SK-N-SH (cell line): Measurements from ENCODE around the gene GGACT. TPM values are rescaled to one million over a fixed set of nuclear protein-coding genes. Genes with fewer than 3 reads are reported as not detected.

Experiments
- CTCF ChIA-PET: fragments of 300-600, 350-600 bp; formaldehyde crosslinking; extraction: SDS; loops from one replicate; lab custom pipeline; 2021; lab: Yijun Ruan, JAX
- POLR2A ChIA-PET: fragments of 350-600 bp; sonication (Branson Sonifier 250); formaldehyde crosslinking; extraction: SDS; loops from one replicate; lab custom pipeline; 2020; ENCODE audit warnings: antibody characterized with exemption, inconsistent platforms; lab: Yijun Ruan, JAX
- DNase-seq: peaks from one replicate; pipeline ENCODE4 v3.0.0; 2012
- H2AFZ ChIP-seq: fragments of 200-600 bp; sonication (generic); 2 replicates; pipeline ENCODE4 v1.8.1; 2016; ENCODE audit warnings: antibody characterized with exemption, mild to moderate bottlenecking, low read depth
- H3F3A ChIP-seq: fragments of 200-600 bp; sonication (generic); replicated peaks from 2 replicates; pipeline ENCODE3; 2016; ENCODE audit warnings: antibody characterized with exemption, mild to moderate bottlenecking; ENCODE audit not compliant: insufficient read depth
- H3K27ac ChIP-seq, 2 experiments: fragments of 200-500 bp in 1 of 2; fragments of 200-600 bp in 1 of 2; sonication (Bioruptor generic) in 1 of 2; sonication (generic), shearing (Covaris generic) in 1 of 2; 2 replicates each; pipeline versions ENCODE4 v1.5.1 to v1.6.1; 2014 to 2016; ENCODE audit warnings: low read depth in 2 of 2, inconsistent platforms in 1 of 2, low read length in 1 of 2, mild to moderate bottlenecking in 1 of 2, mixed read lengths in 1 of 2
- H3K27me3 ChIP-seq: fragments of 200-600 bp; sonication (generic), shearing (Covaris generic); 2 replicates; pipeline ENCODE4 v1.6.1; 2016; ENCODE audit warnings: mixed run types; ENCODE audit not compliant: insufficient read depth
- H3K36me3 ChIP-seq, 2 experiments: fragments of 200-500 bp in 1 of 2; fragments of 200-600 bp in 1 of 2; sonication (Bioruptor generic) in 1 of 2; sonication (generic) in 1 of 2; replicated peaks in 1 of 2; 2 replicates each; pipeline versions ENCODE3 to v1.5.1; 2014 to 2016; ENCODE audit warnings: low read length in 1 of 2, mild to moderate bottlenecking in 1 of 2; ENCODE audit not compliant: insufficient read depth in 2 of 2, control insufficient read depth in 1 of 2
- H3K4me1 ChIP-seq, 2 experiments: fragments of 200-500 bp in 1 of 2; fragments of 200-600 bp in 1 of 2; sonication (Bioruptor generic) in 1 of 2; sonication (generic), shearing (Covaris generic) in 1 of 2; 2 replicates each; pipeline versions ENCODE4 v1.5.1 to v1.6.1; 2014 to 2016; ENCODE audit warnings: low read depth in 1 of 2, low read length in 1 of 2, mixed run types in 1 of 2; ENCODE audit not compliant: insufficient read depth in 2 of 2, control insufficient read depth in 1 of 2
- H3K4me2 ChIP-seq: fragments of 200-600 bp; sonication (generic), shearing (Covaris generic); 2 replicates; pipeline ENCODE4 v1.6.1; 2017; ENCODE audit warnings: mixed run types
- H3K4me3 ChIP-seq, 2 experiments: fragments of 200-500 bp in 1 of 2; fragments of 200-600 bp in 1 of 2; sonication (Bioruptor generic) in 1 of 2; sonication (generic), shearing (Covaris generic) in 1 of 2; 2 replicates each; pipeline versions ENCODE4 v1.5.1 to v1.8.1; 2014 to 2016; ENCODE audit warnings: low read depth in 2 of 2, inconsistent platforms in 1 of 2, low read length in 1 of 2, mild to moderate bottlenecking in 1 of 2, mixed read lengths in 1 of 2, moderate library complexity in 1 of 2
- H3K79me2 ChIP-seq: fragments of 200-600 bp; sonication (generic); 2 replicates; pipeline ENCODE4 v1.8.1; 2017; ENCODE audit warnings: mild to moderate bottlenecking; ENCODE audit not compliant: insufficient read depth
- H3K9ac ChIP-seq: fragments of 200-600 bp; sonication (generic); 2 replicates; pipeline ENCODE4 v1.6.1; 2017; ENCODE audit warnings: mixed run types
- H3K9me2 ChIP-seq: fragments of 200-600 bp; sonication (generic); 2 replicates; pipeline ENCODE4 v1.6.1; 2017; ENCODE audit warnings: mixed run types
- H3K9me3 ChIP-seq: fragments of 200-600 bp; sonication (generic); 2 replicates; pipeline ENCODE4 v1.6.1; 2017; ENCODE audit warnings: mixed run types, mild to moderate bottlenecking, moderate library complexity
- H4K20me1 ChIP-seq: fragments of 200-600 bp; sonication (generic); 2 replicates; pipeline ENCODE4 v1.6.1; 2017; ENCODE audit warnings: mild to moderate bottlenecking, mixed run types; ENCODE audit not compliant: insufficient read depth
- CHD2 ChIP-seq: fragments of 150-350 bp; IDR thresholded peaks from 2 replicates; pipeline ENCODE4 v1.6.1; 2018; ENCODE audit warnings: low read length; ENCODE audit not compliant: partially characterized antibody
- CTCF ChIP-seq: fragments of 200-600 bp; sonication (generic); IDR thresholded peaks from 2 replicates; pipeline ENCODE4 v1.6.1; 2017; ENCODE audit warnings: antibody characterized with exemption, mild to moderate bottlenecking, moderate library complexity
- ELF1 ChIP-seq: IDR thresholded peaks from 2 replicates; pipeline ENCODE4 v1.4.0; 2012
- EZH2phosphoT487 ChIP-seq: fragments of 200-600 bp; sonication (generic); IDR thresholded peaks from 2 replicates; pipeline ENCODE4 v1.6.1; 2017; ENCODE audit warnings: low read depth, mixed run types, mild to moderate bottlenecking, antibody characterized with exemption, moderate library complexity, borderline replicate concordance
- IRF3 ChIP-seq: fragments of 150-350 bp; IDR thresholded peaks from 2 replicates; pipeline ENCODE4 v1.6.1; 2016; ENCODE audit warnings: mild to moderate bottlenecking, low read depth, low read length
- JUND ChIP-seq: IDR thresholded peaks from 2 replicates; pipeline ENCODE4 v1.4.0; 2012
- MXI1 ChIP-seq: IDR thresholded peaks from 2 replicates; pipeline ENCODE4 v1.6.1; 2012; ENCODE audit warnings: mild to moderate bottlenecking, low read depth, low read length, improper control_type of control experiment
- NFIC ChIP-seq: IDR thresholded peaks from 2 replicates; pipeline ENCODE4 v1.4.0; 2012; ENCODE audit warnings: borderline replicate concordance
- POLR2AphosphoS5 ChIP-seq: IDR thresholded peaks from 2 replicates; pipeline ENCODE4 v1.6.1; 2012; ENCODE audit warnings: low read depth, low read length
- REST ChIP-seq: IDR thresholded peaks from 2 replicates; pipeline ENCODE4 v1.6.1; 2012; ENCODE audit warnings: mild to moderate bottlenecking, low read depth, low read length, moderate library complexity
- RFX5 ChIP-seq: IDR thresholded peaks from 2 replicates; pipeline ENCODE4 v1.6.1; 2012; ENCODE audit warnings: mild to moderate bottlenecking, improper control_type of control experiment, low read length
- SMC3 ChIP-seq: IDR thresholded peaks from 2 replicates; pipeline ENCODE4 v1.6.1; 2012; ENCODE audit warnings: low read depth, low read length, improper control_type of control experiment
- TCF12 ChIP-seq: IDR thresholded peaks from 2 replicates; pipeline ENCODE4 v1.4.0; 2012
- TEAD4 ChIP-seq: IDR thresholded peaks from 2 replicates; pipeline ENCODE4 v1.4.0; 2012; ENCODE audit warnings: mild to moderate bottlenecking, borderline replicate concordance; ENCODE audit not compliant: insufficient read depth
- YY1 ChIP-seq: IDR thresholded peaks from 2 replicates; pipeline ENCODE4 v1.4.0; 2012; ENCODE audit warnings: low read depth, mild to moderate bottlenecking
- ZBTB33 ChIP-seq: IDR thresholded peaks from 2 replicates; pipeline ENCODE4 v1.4.0; 2012; ENCODE audit warnings: low read depth, borderline replicate concordance
- WGBS: methylation state at CpG from one replicate; pipeline ENCODE4 v1.1.6; 2017; ENCODE audit warnings: low lambda C conversion rate; 5-methylcytosine and 5-hydroxymethylcytosine counted together
- polyA plus RNA-seq, 3 experiments: library from polyadenylated mRNA; depleted of rRNA; stranded (reverse); fragments of >200 nt; gene quantifications; 2 replicates each; pipeline ENCODE4 v1.2.3, GENCODE V29; 2012

The GGACT gene
- polyA plus RNA-seq, 1 of the 3 experiments (the other 2 are of a cell fraction) = 7.1 TPM

GRCh38 chr13:100637796-100638195, 49.2 kb upstream of the GGACT start:
- H4K20me1 ChIP-seq = no peaks in the 10 kb centered on the region
- H3K9me3 ChIP-seq = no peaks in the 10 kb centered on the region
- CTCF ChIA-PET = interaction anchor here (1.0 to 1.9 kb wide), 3 partner anchors 8 to 65 kb away, joined by 3 to 6 read pairs (median 6); no protein-coding TSS in a partner anchor
- no peak overlapping the region for H3K27ac ChIP-seq
- POLR2A ChIA-PET = no interaction called here
- no peak overlapping the region for H3K9ac ChIP-seq
- no peaks in the 10 kb centered on the region for H3F3A ChIP-seq
- H3K4me1 ChIP-seq = no peaks in the 10 kb centered on the region
- TF ChIP-seq TEAD4 = no peak
- TF ChIP-seq POLR2AphosphoS5 = no peak
- no peak for TF ChIP-seq ELF1
- TF ChIP-seq NFIC = no peak
- no peak for TF ChIP-seq ZBTB33
- no peak for TF ChIP-seq EZH2phosphoT487
- no peak for TF ChIP-seq SMC3
- no peak for TF ChIP-seq REST
- TF ChIP-seq JUND = no peak
- TF ChIP-seq CHD2 = no peak
- TF ChIP-seq TCF12 = no peak
- no peak for TF ChIP-seq RFX5
- TF ChIP-seq MXI1 = no peak
- TF ChIP-seq IRF3 = no peak
- TF ChIP-seq CTCF = no peak
- TF ChIP-seq YY1 = no peak
- H3K79me2 ChIP-seq = no peaks in the 10 kb centered on the region
- DNase-seq = no peak
- H3K36me3 ChIP-seq = peaks cover 40 to 61% of the 10 kb centered on the region in 2 experiments
- no peaks in the 10 kb centered on the region for H3K9me2 ChIP-seq
- no peaks in the 10 kb centered on the region for H3K27me3 ChIP-seq
- no peak overlapping the region for H3K4me2 ChIP-seq
- WGBS = 84% methylated on average over 5 of the region's 5 CpGs
- no peak overlapping the region for H2AFZ ChIP-seq
- no peak overlapping the region for H3K4me3 ChIP-seq
